Measurements from ENCODE around the gene RNF6.
A peak's percentile ranks its signal among the peaks of the same experiment; 100 is the strongest.
"Not testable (repeated sequence)": the region's sequence is repeated elsewhere in the genome, so short reads cannot be mapped to it uniquely, and the experiment has no call there.

Gene RNF6

DNA sequence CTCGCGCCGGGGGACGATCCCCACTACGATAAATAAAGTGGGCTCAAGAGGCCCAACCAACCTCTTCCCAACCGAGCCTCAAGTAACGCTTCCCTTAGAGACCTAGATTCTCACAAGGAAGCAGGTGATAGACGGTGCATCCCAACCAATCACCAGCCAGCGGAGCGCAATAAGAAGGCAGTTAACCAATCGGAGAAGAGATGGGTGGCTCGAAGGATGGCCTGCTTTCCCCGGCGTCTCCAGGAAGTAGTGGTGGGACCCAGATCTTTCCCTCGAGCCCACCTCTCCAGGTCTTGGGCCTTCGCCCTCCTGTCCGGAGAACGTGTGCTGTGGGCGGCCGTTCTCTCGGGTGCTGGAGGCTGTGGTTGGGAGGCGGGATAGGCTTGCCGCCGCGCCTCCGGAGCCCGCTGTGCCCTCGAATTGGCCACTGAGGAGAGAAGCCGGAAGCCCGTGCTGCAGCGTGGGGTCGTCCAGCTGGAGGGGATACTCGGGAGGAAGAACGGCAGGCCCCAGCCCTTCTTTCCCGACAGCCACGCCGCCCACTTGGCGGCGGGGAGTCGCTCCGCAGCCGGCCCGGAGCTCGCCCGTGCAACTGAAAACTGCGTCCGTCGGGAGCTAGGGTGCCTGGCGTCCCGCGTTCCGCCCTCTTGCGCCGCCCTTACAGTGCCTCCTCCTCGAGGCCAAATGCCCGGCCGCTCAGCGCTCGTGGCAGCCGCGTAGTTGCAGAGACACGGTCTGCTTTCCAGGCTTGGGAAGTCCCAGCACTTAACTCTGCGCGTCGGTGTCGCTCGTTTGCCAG, at the start of gene RNF6:
RNF6 (minus strand) TSS at position 594 of the 799 bp plus-strand sequence. CDS start 2,665 bp downstream, outside the sequence.
- peak; percentile 67 to 87 for DNase-seq (ENCODE audit: extremely low read depth in 1 of 2, low read depth in 1 of 2)

DNA sequence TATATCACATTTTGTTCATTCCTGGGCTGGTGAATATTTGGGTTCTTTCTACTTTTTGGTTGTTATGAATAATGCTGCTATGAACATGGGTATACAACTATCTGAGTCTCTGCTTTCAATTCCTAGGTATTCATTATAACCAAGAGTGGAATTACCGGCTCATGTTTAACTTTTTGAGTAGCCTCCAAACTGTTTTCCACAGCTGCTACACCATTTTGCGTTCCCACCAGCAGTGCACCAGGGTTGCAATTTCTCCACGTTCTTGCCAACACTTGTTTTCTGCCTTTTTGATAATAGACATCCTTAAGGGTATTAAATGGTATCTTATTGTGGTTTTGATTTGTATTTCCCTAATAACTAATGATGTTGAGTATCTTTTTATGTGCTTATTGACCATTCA, 48.6 kb upstream of the RNF6 start:
- DNase-seq (ENCODE audit: extremely low read depth in 1 of 2, low read depth in 1 of 2): no peak

DNA sequence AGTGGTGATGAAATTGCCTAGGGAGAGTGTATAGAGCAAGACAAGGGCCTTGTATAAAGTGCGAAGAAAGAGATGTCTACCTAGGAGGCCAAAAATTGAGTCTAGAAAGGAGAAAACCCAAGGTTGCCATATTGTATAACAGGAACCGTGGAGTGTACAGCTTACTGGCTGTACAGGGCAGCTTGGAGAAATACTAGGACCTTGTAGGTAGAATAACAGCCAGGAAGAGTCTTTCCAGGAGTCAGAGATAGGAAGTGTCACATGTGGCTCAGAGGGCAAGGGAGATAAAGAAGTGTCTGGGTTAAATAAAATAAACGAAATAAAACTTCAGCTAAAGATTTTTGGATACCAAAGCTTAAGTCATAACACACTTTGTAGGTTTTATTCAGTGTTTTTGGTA, 44.2 kb upstream of the RNF6 start:
- no peak for DNase-seq (ENCODE audit: extremely low read depth in 1 of 2, low read depth in 1 of 2)

DNA sequence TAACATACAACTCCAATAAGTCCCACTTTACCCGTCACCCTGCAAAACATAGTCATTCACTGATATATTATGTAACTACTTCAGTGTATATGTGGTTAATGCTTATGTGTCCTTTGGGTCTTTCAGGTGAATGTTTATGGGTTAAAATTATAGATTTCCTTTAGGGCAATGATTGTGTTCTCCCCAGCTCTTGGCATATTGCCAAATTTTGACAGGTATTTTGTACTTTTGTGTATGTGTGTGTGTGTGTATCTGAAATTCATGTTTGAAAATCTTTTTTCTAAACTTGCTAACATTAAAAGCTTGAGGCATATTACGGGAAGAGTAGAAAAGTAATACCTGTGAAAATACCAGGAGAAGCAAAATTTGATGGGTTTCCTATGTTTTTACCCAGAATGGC, 40.0 kb upstream of the RNF6 start:
- DNase-seq (ENCODE audit: extremely low read depth in 1 of 2, low read depth in 1 of 2): no peak

DNA sequence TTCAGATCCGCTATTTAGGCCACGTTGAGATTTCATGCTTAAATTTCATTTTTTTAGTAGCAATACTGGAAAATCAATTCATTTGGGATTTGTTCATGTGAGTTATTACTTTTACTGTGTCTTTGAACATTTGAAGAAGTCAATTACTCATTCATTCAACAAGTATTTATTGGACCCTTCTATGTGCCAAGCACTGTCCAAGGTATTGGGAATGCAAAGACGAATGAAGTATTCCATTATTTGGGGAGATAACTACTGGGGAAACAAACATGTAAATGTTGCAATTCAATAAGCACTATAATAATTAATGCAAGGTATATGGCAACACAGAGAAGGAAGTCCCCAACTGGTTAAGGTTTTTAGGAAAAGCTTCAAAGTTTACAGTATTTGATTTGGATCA, 37.5 kb upstream of the RNF6 start:
- DNase-seq (ENCODE audit: extremely low read depth in 1 of 2, low read depth in 1 of 2): no peak

DNA sequence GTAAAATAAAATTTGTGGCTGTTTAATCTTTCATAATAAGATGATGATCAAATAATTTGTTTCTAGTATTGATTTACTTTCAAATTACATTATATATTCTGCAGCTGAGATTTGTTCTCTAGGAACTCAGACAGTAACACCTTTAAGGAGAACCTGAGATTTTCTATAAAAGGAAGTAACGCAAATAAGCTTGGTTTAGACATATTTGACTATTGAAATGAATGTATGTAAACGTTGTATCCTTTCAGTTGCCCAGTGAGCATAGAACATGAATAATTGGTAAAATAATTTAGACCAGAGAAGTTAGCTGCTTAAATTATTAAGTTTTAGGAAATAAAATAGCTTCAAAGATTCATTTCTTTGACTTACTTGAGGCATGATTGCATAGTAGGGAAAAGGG, 34.9 kb upstream of the RNF6 start:
- no peak for DNase-seq (ENCODE audit: extremely low read depth in 1 of 2, low read depth in 1 of 2)

DNA sequence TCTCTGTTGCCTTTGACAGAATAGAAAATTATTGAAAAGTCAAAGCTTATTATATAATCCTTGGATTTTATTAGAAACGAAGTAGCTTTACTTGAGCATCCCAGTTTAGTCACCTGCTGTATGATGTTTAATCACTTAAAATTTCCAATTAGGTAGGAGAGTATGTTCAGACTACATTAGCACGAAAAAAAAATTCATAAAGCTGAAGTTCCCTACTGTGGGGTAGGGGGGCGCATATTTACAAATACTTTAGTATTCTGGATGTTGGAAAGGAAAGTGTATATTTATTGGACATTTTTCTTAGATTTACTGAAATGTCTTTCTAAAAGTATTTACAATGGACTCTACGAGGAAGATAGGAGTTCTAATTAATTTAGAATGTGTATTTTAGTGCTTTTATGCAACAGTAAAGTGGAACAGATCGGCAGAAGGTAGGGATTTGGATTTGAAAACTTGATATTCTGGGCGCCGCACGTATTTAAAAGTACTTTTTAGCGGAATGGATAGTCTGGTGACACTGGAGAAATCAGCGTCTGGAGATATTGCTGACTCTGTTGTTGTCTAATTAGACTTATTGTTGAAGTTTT, 33.7 kb upstream of the RNF6 start:
- no peak for DNase-seq (ENCODE audit: extremely low read depth in 1 of 2, low read depth in 1 of 2)

DNA sequence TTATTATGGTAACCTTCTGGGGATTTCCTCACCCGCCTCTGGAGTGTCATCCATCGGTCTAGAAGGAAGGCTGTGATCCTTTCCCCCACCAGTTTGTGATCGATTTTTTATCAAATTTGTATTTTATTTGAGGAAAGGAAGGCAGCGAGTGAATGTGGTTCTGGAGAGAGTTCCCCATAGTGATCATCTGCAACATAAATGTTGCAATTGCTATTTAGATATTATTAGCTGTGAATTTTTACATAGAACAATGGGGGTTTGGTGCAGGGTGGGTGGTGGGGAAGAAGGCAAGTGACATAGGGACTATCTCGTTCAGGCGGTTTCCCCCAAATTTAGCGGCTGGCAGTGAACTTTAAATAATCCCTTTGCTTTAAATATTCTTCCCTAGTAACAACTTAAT, 33.0 kb upstream of the RNF6 start:
- DNase-seq (ENCODE audit: extremely low read depth in 1 of 2, low read depth in 1 of 2): no peak

DNA sequence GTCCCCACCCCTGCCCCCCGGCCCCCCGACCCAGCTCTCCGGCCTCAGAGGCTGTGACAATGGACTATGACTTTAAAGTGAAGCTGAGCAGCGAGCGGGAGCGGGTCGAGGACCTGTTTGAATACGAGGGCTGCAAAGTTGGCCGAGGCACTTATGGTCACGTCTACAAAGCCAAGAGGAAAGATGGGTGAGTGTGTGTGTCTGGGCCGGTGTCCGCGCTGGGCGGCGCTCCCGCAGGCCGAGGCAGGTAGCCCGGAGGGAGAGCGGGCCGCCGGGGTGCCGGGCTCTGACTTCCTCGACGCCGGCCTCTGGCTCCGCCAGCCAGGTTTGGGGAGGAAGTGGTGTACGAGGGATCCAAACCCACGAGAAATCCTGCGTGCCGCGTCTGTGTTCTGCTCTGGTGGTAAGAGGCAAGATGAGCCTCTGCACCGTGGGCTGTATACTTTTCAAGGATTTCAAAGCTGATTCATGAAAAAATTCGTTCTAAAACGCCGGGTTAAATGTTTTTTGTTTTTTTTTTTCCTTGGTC, 32.5 kb upstream of the RNF6 start:
- peak in 1 of 2 donors; percentile 15 for DNase-seq (ENCODE audit: extremely low read depth in 1 of 2, low read depth in 1 of 2)

DNA sequence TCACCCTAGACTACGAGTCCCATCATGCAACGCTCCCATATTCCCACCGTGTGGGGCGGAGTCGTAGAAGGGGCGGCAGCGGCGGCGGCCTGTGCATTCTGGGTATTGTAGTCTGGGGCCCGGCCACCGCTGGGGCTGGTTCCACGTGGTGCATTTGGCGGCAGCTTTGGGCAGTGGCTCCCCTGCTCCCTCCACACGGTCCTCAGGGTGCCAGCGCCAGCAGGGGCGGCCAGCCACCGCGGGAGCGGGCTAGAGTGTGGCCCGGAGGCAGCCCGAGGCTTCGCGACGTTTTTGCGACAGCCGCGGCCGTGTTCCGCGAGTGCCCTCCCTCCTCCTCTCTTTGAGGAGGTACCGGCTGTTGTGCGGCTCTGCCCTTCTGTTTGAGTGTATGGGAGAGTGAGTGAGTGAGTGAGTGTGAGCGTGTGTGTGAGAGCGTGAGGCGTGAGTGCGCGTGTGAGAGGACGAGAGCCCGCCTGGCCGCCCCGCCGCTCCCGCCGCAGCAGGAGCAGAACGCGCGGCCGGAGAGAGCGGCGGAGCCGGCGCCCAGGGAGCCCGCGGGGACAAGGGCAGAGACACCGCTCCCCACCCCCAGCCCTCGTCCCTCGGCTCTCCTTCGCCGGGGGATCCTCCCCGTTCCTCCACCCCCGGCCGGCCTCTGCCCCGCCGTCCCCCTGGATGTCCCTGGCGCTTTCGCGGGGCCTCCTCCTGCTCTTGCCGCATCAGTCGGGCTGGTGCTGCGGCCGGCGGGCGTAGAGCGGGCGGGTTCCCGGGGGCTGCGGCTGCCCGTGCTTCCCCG, 31.9 kb upstream of the RNF6 start, which contains the start of gene CDK8:
CDK8 (plus strand) TSS at position 343 of the 796 bp plus-strand sequence. CDS start 513 bp downstream, outside the sequence.
- DNase-seq (ENCODE audit: extremely low read depth in 1 of 2, low read depth in 1 of 2): peak; percentile 70 to 83

DNA sequence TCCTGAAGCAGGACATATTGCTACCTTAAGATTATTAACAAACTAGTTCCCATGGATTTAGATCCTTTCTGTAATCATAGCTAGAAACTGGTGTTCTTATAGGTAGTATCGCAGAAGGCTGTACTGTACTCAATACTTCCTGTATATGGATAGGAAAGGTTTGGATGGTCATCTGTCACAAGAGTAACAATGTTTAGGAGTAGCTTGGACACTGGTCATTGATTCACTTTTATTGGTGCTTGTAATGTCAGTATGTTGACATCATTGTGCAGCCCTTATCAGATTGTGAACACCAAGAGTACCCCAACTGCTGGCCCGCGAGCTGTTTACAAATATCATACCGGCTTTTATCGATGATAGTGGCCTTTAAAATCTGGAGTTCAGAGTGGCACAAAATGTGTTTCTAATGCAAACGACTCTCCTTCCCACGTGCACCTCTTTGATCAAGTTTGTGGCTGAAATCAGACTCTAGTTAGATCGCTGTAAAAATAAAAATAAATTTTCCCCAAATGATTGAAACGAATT, 31.2 kb upstream of the RNF6 start:
- no peak for DNase-seq (ENCODE audit: extremely low read depth in 1 of 2, low read depth in 1 of 2)

DNA sequence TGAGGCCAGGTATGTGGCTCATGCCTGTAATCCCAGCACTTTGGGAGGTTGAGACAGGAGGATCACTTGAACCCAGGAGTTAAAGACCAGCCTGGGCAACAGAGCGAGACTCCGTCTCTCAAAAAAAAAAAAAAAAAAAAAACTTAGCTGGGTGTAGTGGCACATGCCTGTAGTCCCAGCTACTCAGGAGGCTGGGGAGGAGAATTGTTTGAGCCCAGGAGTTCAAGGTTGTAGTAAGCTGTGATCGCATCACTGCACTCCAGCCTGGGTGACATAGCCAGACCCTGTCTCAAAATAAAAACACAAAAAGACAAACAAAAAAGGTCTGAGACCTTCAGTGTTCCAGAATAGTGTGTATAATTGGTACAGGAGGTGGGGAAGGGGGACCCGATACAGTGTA, 29.9 kb upstream of the RNF6 start:
- DNase-seq (ENCODE audit: extremely low read depth in 1 of 2, low read depth in 1 of 2): not testable (repeated sequence)

DNA sequence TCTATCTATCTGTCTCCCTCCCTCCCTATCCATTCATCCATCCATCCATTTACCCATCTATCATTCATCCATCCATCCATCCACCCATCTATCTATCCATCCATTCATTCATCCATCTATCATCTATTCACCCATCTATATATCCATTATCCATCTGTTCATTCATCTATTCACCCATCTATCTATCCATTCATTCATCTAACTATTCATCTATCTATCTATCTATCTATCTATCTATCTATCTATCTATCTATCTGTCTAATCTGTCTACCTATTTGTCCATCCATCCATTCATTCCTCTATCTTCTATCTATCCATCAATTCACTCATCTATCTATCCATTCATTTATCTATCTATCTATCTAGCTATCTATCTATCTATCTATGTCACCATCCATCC, 27.4 kb upstream of the RNF6 start:
- no peak for DNase-seq (ENCODE audit: extremely low read depth in 1 of 2, low read depth in 1 of 2)

DNA sequence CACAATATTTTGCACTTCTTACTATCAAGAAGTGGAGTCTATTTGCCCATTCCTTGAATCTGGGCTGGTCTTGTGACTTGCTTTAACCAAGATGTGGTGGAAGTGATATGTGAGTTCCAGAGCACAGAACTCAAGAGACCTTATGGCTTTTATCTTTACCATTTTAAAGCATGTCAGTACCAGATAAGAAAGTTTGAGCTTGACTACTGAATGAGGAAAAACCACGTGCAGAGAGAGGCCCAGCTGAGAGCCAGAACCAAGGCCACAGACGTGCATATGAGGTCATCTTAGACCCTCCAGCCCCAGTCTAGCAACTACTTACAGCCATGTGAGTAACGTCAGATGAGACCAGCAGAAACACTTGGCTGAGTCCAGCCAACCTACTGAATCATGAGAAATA, 25.5 kb upstream of the RNF6 start:
- no peak for DNase-seq (ENCODE audit: extremely low read depth in 1 of 2, low read depth in 1 of 2)

DNA sequence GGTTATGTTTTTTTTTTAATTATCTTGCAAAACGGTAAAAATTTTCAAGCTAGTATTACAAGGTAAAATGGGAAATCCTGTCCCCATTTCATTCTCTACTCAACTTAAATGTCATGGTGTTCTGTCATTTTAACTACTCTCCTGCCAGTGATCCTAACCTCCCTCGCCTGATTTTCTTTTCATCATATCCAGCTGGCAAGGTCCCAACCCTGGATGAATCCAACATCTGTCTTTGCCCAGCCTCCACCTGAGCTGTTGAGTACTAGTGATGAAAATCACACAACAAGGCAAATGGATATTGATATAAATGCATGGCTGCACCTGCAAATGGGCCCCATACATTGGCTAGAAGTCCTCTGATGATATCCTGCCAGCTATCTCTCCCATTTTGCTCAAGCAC, 24.9 kb upstream of the RNF6 start:
- no peak for DNase-seq (ENCODE audit: extremely low read depth in 1 of 2, low read depth in 1 of 2)

DNA sequence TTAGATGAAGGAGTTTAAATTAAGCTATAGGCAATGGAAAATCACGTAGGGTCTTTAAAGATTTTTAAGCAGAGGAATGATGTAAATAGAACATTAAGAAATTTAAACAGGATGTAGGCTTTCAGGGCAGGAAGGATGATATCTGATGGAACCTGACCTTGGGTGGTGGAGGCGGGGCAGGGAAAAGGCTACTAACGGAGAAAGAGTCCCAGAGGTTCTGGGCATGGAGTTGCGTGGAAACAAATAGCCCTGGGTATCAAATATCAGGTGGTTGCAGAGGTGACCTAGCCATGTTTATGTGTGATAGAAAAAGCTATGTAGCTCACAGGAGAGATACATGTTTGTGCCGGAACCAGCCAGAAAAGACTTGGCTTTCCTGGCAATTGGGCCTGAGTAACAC, 24.0 kb upstream of the RNF6 start:
- no peak for DNase-seq (ENCODE audit: extremely low read depth in 1 of 2, low read depth in 1 of 2)

DNA sequence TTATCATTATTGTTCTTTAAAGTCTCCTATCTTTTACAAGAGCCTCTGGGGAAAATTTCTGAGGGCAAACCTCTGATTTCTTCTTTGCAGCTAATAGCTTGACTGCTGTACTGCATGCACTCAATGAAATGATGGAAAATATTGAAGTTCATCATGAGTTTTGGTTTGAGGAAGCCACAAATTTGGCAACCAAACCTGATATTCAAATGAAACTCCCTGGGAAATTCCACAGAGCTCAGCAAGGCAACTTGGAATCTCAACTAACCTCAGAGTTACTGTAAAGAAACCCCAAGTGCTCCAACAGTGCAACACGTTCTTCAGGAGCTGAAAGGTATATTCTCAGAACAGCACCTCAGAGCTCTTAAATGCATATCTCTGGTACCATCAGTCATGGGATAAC, 14.2 kb upstream of the RNF6 start:
- no peak for DNase-seq (ENCODE audit: extremely low read depth in 1 of 2, low read depth in 1 of 2)

DNA sequence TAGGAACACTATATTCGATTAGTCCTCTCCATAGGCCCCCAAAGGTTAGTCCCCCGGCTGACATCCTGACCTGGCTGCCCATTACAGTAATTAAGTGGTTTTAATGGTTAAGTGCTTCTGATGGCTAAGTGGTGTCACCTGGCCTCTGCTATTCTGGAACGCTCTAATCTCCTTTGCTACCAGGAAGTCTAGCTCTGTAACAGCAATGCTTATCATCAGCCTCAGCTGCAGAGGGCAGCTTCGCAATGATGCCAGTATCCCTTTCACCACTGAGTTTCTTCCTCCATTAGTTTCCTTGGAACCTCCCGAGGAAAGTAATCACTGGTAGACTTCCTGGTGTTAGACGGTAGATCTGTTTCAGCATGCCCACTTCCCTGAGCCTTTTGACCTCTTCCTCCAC, 8.6 kb upstream of the RNF6 start:
- DNase-seq (ENCODE audit: extremely low read depth in 1 of 2, low read depth in 1 of 2): no peak

DNA sequence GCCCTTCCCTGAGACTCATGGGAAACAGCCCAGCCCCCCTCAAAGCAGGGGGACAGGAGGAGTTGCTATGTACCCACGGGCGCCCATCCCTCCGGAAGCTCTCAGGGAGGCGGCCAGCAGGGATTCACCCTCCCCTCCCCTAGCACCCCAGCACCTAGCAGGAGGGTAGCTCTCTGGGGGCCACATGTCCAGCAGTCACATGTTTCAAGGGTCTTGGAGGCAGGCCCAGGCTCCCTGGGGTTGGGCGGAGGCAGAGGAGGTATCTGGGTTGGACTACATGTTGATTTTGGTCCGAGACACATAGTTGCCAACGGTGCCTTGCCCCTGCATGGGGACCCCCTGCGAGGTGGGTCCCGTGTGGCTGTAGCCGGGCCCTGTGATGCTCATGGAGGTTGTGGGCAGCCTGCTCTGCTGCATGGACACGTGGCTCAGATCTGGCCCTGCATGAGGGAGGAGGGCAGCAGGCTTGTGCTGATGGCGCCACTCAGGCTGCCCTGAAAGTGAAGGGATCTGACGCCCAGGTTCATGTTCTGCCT, 7.0 kb upstream of the RNF6 start:
- no peak for DNase-seq (ENCODE audit: extremely low read depth in 1 of 2, low read depth in 1 of 2)

DNA sequence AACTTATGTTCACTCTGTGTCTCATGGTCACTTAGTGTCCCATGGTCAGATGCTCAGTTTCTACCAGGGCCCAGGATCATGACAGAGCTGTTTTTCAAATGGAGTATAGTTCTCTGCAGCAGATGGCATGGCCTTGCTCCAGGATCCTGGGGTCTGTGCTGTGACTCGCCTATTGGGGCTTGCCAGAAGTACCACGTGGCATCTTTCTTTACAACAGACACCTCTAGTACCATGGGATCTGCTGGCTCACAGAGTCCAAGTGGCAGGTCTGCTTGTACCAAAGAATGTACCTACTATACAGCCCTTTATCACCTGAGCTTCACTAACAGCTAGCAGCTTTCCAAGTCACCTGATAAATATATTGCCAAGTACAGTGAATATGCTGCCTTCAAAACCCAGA, 6.0 kb upstream of the RNF6 start:
- no peak for DNase-seq (ENCODE audit: extremely low read depth in 1 of 2, low read depth in 1 of 2)
